GM12864 (cell line): ENCODE measurements around the gene ILDR1.

Source experiments
- DNase-seq: peaks from one replicate; pipeline ENCODE4 v3.0.0-alpha.2; 2011; ENCODE audit warnings: low read depth
- H3K4me3 ChIP-seq: 2 replicates; pipeline ENCODE4 v1.5.1; 2011; ENCODE audit warnings: mild to moderate bottlenecking, low read depth, low read length, control low read depth
- CTCF ChIP-seq: IDR thresholded peaks from 2 replicates; pipeline ENCODE4 v1.5.1; 2011; ENCODE audit warnings: low read depth, mild to moderate bottlenecking, moderate library complexity, low read length, control low read depth, inconsistent platforms; ENCODE audit errors: missing control alignments

ILDR1 gene

GRCh38 chr3:121985846-121986245, 36.2 kb downstream of the ILDR1 start:
- TF ChIP-seq CTCF: no peak

GRCh38 chr3:121981473-121981872, 40.6 kb downstream of the ILDR1 start:
- TF ChIP-seq CTCF: no peak
- H3K4me3 ChIP-seq: no peak overlapping the region
- no peak for DNase-seq

More at GRCh38 chr3:121985846-121986245, 36.2 kb downstream of the ILDR1 start:
- DNase-seq: no peak
- no peak overlapping the region for H3K4me3 ChIP-seq

GRCh38 chr3:121980450-121980796, 41.6 kb downstream of the ILDR1 start:
- TF ChIP-seq CTCF: no peak
- no peak for DNase-seq
- H3K4me3 ChIP-seq: no peak overlapping the region

GRCh38 chr3:121979734-121980449, 42.2 kb downstream of the ILDR1 start:
- no peak for TF ChIP-seq CTCF
- no peak overlapping the region for H3K4me3 ChIP-seq
- DNase-seq: no peak

- no peak for DNase-seq
- H3K4me3 ChIP-seq: no peak overlapping the region
- no peak for TF ChIP-seq CTCF
Observed at GRCh38 chr3:121979246-121979645, 42.8 kb downstream of the ILDR1 start.

GRCh38 chr3:121976727-121977126, 45.3 kb downstream of the ILDR1 start:
- no peak for DNase-seq
- no peak for TF ChIP-seq CTCF
- H3K4me3 ChIP-seq: no peak overlapping the region

GRCh38 chr3:121975702-121976302, 46.2 kb downstream of the ILDR1 start:
- DNase-seq: no peak
- TF ChIP-seq CTCF: no peak
- no peak overlapping the region for H3K4me3 ChIP-seq
